HG03378 (cell line): ENCODE results near the gene UBP1.

Source experiments
- ATAC-seq: cut with Tn5 transposase; IDR thresholded peaks from one replicate; pipeline ENCODE4 v1.9.1; 2021; ENCODE audit warnings: mild to moderate bottlenecking, moderate library complexity; ENCODE audit not compliant: unreplicated experiment

Gene UBP1

GRCh38 chr3:33392144-33392543 lies 48.1 kb downstream of the UBP1 start:
- ATAC-seq = no peak

DNA sequence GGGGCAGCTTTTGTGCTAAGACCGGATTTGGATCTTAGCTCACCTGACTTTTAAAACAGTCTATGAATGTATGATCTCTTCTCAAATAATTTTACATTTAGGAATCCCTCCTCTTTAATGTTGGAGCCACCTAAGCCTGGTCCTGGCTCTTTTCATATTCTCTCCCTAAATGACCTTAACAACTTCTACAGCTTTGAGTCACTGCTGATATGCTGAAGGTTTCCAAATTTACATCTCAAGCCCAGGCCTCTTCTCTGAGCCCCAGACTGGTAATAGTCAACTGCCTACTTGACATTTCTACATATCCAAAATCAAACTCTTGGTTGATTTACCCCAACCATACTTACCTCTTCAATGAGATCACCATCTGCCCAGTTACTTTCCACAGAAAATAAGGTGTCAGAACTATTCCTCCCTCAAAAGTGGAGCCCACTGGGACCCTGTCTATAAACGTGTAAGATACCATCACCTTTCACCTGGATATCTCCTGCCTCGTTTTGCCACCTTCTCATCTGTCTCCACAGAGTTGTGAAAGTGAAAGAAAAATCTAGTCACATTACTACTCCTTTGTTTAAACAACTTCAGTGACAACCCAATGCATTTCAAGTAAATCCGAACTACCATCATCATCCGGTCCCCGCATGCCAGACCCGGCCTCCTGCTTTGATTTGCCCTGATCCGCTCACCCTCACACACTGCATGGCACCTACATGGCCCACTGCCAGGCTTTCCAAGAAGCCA lies 48.8 kb downstream of the UBP1 start:
- no peak for ATAC-seq

GRCh38 chr3:33389908-33390307 lies 50.3 kb downstream of the UBP1 start:
- no peak for ATAC-seq

- ATAC-seq = no peak
These were observed 51.7 kb downstream of the UBP1 start for GRCh38 chr3:33388374-33389100.

GRCh38 chr3:33386631-33387030 lies 53.6 kb downstream of the UBP1 start:
- ATAC-seq = no peak

- ATAC-seq = no peak
These were observed 54.8 kb downstream of the UBP1 start for GRCh38 chr3:33385423-33385822.

DNA sequence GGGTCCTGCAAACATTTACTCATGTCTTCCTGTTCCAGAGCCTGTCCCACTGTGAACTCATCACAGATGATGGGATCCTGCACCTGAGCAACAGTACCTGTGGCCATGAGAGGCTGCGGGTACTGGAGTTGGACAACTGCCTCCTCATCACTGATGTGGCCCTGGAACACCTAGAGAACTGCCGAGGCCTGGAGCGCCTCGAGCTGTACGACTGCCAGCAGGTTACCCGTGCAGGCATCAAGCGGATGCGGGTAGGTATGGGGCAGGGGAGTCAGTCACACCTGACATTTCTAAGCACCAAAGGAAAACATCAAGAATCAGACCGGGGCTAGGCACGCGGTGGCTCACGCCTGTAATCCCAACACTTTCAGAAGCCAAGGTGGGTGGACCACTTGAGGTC lies 56.3 kb downstream of the UBP1 start:
- ATAC-seq = no peak

- ATAC-seq = no peak
These were observed 59.6 kb downstream of the UBP1 start for GRCh38 chr3:33380653-33381052.

DNA sequence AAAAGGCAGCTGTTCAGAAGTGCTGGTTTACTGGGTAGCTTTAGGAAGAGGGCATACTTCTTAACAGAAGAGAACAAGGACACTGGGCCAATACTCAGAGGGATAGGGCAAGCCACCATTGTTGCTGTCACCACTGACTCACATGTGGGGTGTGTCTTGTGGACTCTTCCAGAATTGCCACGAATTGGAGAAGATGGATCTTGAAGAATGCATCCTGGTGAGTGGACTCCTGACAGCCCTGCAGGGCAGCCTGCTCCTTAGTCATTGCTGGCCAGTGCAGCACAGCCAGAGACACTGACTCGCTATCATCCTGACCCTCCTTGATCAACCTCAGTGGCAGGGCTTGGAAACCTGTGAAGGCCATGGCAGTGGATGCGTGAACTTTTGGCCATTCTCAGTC lies 62.3 kb downstream of the UBP1 start:
- no peak for ATAC-seq

GRCh38 chr3:33377489-33377888 lies 62.7 kb downstream of the UBP1 start:
- no peak for ATAC-seq

- no peak for ATAC-seq
These were observed 67.1 kb downstream of the UBP1 start for GRCh38 chr3:33373082-33373437.

DNA sequence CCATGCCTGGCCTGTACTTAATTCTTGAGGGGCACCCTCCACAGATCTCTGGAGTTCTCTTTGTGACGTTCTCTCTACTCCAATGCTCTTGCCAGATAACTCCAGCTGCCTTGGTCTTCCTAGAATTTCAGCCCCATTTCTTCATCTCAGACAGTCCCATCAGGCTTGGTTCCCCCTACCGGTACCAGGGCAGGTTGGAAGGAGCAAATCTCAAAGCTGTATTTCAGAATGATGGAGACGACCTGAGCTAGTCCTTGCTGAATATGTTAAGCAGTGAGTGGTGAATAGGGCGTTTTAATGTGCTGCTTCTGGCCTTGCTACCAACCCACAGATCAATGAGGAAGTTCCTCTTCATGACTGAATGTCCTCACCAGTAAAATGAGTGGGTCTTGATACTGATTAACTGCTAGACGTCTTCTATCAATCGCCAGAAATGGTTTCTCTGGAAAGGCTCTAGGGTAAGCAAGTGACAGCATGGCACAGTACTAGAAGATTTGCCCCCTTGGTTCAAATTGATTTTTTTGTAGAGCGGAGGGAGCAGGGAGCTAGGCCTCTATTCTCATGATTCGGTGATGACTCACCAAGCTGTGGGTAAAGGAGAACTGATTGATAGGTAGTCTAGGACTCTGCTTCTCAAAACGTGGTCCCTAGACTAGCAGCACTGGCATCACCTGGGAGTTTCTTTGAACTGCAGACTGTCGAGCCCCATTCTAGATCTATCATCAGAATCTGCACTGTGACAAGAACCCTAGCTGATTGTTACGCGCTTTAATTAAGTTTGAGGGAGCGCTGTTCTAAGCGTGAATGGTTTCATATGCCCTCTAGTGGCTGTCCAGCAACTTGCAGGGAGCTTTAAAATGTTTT lies 67.8 kb downstream of the UBP1 start:
- no peak for ATAC-seq

DNA sequence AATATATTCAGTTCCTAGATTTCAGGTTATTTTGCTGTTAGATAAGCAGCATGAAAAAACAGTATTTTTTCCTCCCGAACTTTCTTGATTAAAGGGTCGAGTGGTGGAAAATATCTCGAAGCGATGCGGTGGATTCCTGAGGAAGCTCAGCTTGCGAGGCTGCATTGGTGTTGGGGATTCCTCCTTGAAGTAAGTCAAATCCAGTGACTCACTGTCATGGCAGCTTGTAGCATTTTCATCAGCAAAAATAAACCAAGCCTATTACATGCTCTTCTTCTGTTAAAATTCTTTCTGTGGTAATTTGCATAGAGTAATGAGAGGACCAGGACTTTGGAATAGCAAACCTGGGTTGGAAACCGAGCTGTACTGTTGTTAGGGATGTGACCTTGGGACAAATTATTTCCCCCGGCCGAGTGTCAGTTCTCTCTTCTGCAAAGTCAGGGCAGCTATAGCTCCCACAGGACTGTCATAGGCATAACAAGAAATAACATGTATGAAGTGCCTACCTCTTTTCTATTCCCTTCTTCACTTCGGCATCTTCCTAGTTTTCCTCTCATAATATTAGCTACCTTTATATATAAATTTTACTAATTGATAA lies 75.6 kb downstream of the UBP1 start:
- ATAC-seq = no peak

- ATAC-seq = no peak
These were observed 76.1 kb downstream of the UBP1 start for GRCh38 chr3:33364060-33364459.

DNA sequence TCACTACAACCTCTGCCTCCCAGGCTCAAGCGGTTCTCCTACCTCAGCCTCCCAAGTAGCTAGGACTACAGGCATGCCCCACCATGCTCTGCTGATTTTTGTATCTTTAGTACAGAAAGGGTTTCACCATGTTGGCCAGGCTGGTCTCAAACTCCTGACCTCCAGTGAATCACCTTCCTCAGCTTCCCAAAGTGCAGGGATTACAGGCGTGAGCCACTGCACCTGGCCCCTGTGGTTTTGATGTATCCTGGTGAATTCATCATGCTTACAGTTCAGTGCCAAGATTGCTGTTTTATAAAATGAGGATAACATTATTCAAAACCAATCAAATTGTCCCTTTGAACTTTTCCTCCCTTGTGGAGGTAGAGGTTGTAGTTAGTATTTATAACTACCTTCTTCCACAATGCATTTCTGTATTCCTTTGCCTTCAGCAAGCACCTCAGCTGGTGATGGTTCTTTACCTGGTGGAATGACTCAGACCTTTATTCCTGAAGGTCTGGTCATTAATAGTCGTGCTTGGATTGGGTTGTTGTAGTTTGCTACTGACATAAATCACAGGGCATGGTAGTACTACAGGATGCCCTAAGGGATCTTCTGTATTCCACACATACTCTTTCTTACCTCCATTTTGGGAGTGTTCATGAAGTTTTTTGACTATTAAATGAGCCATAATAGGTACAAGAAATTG lies 76.9 kb downstream of the UBP1 start:
- ATAC-seq = no peak

DNA sequence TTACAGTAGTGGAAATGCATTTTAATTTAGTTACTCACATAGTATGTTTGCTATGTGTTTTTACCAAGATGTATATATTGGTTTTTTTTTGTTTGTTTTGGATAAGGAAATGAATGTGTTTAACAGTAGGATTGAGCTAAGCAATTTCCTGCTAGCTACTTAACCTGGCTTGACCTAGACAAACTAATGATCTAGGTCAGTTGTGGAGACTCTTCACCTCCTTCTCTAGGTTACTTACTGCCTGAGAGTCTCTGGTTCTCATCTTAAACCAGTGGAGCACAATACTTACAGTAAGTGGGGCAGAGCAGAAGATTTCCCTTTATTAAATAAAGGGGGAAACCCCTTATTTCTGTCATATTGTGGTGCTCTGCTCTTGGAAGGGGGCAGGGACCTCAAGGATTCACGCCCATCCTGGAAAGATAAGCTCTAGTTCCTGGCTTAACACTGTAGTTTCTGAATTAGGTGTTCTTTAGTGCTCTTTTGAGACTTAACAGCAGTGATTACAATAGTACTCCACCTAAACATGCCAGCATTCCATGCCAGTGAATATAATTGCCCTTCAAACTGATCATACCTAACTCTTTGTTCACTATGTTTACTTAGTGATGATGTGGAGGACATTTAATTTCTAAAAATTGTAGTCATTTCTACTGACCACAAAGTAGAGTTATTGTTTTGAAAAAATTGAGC lies 79.9 kb downstream of the UBP1 start:
- no peak for ATAC-seq

DNA sequence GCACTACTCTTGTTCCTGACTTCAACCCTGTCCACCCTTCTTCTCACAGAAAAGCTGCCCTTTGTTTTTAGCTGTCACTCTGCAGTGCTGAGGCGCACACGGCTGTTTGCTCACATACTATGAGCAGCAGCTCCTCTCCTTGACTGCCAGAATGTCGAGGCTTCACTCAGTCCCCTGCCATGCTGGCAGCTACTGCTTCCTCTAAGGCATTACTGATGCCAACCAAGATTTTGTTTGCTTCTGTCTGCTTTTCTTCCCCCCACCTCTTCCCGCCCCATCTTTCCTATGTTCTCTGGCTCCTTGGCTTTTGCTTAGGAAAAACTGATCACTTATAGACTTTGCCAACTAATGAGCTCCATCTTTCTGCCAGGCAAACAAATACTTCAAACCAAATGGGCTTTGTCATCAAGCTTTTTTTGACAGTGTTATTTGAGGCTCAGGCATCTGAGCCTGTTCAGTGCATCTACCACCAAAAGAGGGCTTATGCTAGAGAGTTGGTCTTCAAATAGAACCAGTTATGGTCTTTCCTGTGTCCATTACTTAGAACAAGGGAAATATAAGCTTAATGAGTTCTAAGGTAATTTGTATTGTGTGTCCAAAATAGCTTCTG lies 81.9 kb downstream of the UBP1 start:
- no peak for ATAC-seq

DNA sequence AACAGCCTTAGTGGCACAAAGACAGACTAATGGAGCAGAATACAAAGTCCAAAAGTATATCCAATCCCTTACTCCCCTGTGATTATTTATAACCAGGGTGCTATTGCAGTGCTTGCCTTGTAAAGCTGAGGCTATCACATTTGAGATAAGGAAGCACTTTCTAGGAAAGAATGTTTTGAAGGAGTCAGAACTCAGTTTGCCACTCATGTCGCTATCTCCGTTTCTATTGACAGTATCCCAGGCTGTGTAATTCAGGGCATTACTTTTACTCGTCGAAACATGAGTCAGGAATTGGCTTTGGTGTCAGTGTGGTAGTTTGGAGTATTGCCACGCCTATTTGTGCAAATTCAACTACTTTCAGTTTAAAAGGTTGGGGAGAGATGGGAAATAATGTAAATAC lies 84.6 kb downstream of the UBP1 start:
- ATAC-seq = no peak

DNA sequence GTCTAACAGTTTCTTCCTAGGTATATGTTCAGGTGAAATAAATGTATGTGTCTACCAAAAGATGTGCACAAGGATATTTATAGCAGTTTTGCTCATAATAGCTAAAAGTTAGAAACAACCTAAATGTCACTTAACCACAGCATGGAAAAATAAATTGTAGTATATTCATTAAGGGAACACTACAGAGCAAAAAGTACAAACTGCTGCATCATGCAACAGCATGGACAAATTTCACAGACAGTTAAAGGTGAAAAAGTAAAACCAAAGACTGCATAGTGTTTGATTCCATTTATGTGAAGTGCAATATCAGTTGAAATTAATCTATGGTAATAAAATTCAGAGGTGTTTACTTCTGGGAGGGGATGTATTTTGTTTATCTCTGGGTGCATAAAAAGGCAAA lies 100.4 kb downstream of the UBP1 start:
- no peak for ATAC-seq
